Measurements from ENCODE around the gene JOSD2. TPM values are rescaled to one million over a fixed set of nuclear protein-coding genes. Genes with fewer than 3 reads are reported as not detected.

Gene JOSD2
- total RNA-seq, 1 experiment from 2014 or later = 40.9 TPM

GRCh38 chr19:50519006-50519575 lies 8.1 kb upstream of the JOSD2 start:
- Histone ChIP-seq H3K4me3 (replicated peaks in 1 of 2; ENCODE audit: low read depth in 1 of 2, low read length in 2 of 2) (no peak overlapping the region), H3K9ac (ENCODE audit: low read length) (no peak overlapping the region), H3K36me3 (ENCODE audit: control insufficient read depth in 1 of 2, insufficient read depth in 2 of 2, low read length in 2 of 2) (no peaks in the 10 kb centered on the region), H3K4me2 (ENCODE audit: low read length) (no peak overlapping the region), H3K79me2 (ENCODE audit: insufficient read depth, low read length) (no peaks in the 10 kb centered on the region), H3K4me1 (ENCODE audit: control insufficient read depth in 1 of 2, insufficient read depth in 2 of 2, low read length in 2 of 2) (no peaks in the 10 kb centered on the region), H3K27me3 (ENCODE audit: insufficient read depth, low read length) (no peaks in the 10 kb centered on the region), H2AFZ (ENCODE audit: low read depth, low read length, poor library complexity, severe bottlenecking) (no peak overlapping the region), H4K20me1 (ENCODE audit: insufficient read depth) (no peaks in the 10 kb centered on the region), H3K27ac (ENCODE audit: low read depth, low read length) (no peak overlapping the region; the same call in 1 of the 2 replicates), H3K9me2 (ENCODE audit: insufficient read depth) (no peaks in the 10 kb centered on the region), H3K9me3 (ENCODE audit: control insufficient read depth in 1 of 2, insufficient read depth in 1 of 2, low read depth in 1 of 2, low read length in 2 of 2) (no peaks in the 10 kb centered on the region)
- intact Hi-C loops (cut with micrococcal nuclease) = no loop called here
- ChIA-PET RAD21 (ENCODE audit: low non-redundant PET in 1 of 2, low total read pairs in 2 of 2, uncharacterized antibody in 2 of 2, unreplicated experiment in 2 of 2) (no interaction called here), POLR2A (no interaction called here), CTCF (no interaction called here)
- ATAC-seq (no peak), DNase-seq (ENCODE audit: low read depth, low spot score) (no peak)
- TF ChIP-seq CBX3 (IDR thresholded peaks at IDR 0.05; ENCODE audit: low read depth) (no peak), YY1 (IDR thresholded peaks at IDR 0.05; ENCODE audit: extremely low read depth, insufficient replicate concordance, low read depth, low read length) (no peak), POLR2AphosphoS5 (IDR thresholded peaks at IDR 0.05; ENCODE audit: low read depth, low read length) (no peak), POLR2A (IDR thresholded peaks at IDR 0.05; ENCODE audit: borderline replicate concordance, extremely low read depth, insufficient read depth, insufficient read length) (no peak), EGR1 (IDR thresholded peaks at IDR 0.05; ENCODE audit: low read depth) (no peak), RAD21 (IDR thresholded peaks at IDR 0.05; ENCODE audit: low read depth) (no peak), ZFX (IDR thresholded peaks at IDR 0.05) (no peak), EZH2phosphoT487 (IDR thresholded peaks at IDR 0.05; ENCODE audit: borderline replicate concordance) (no peak), ZBTB33 (IDR thresholded peaks at IDR 0.05; ENCODE audit: extremely low read depth, insufficient replicate concordance, low read length) (no peak), TCF7L2 (IDR thresholded peaks at IDR 0.05; ENCODE audit: borderline replicate concordance, extremely low read depth, insufficient read depth, insufficient read length) (no peak), ATF3 (IDR thresholded peaks at IDR 0.05) (no peak), ZNF274 (IDR thresholded peaks at IDR 0.05; ENCODE audit: low read depth, low read length) (no peak), SRF (IDR thresholded peaks at IDR 0.05; ENCODE audit: low read depth) (no peak), REST (IDR thresholded peaks at IDR 0.05; ENCODE audit: low read depth) (no peak), SP1 (IDR thresholded peaks at IDR 0.05; ENCODE audit: low read depth) (no peak), FOSL1 (IDR thresholded peaks at IDR 0.05; ENCODE audit: low read depth) (no peak), EZH2 (IDR thresholded peaks at IDR 0.05) (no peak), ELF1 (IDR thresholded peaks at IDR 0.05; ENCODE audit: borderline replicate concordance, low read depth) (no peak), CTCF (IDR thresholded peaks at IDR 0.05 in 2 of 3, conservative IDR thresholded peaks at IDR 0.05 in 1 of 3; ENCODE audit: borderline replicate concordance in 1 of 3, insufficient read depth in 1 of 3, low read depth in 2 of 3, low read length in 2 of 3) (no peak)
- no TSS peak for BruUV-seq (replicated peaks)

All from HCT116 (cell line).